ENCODE measurements around the gene RCVRN. TPM values are rescaled to one million over a fixed set of nuclear protein-coding genes. Genes with fewer than 3 reads are reported as not detected.

The RCVRN gene
- total RNA-seq, 1 donor from 2014 or later: not detected

- TF ChIP-seq, protein P1, sequence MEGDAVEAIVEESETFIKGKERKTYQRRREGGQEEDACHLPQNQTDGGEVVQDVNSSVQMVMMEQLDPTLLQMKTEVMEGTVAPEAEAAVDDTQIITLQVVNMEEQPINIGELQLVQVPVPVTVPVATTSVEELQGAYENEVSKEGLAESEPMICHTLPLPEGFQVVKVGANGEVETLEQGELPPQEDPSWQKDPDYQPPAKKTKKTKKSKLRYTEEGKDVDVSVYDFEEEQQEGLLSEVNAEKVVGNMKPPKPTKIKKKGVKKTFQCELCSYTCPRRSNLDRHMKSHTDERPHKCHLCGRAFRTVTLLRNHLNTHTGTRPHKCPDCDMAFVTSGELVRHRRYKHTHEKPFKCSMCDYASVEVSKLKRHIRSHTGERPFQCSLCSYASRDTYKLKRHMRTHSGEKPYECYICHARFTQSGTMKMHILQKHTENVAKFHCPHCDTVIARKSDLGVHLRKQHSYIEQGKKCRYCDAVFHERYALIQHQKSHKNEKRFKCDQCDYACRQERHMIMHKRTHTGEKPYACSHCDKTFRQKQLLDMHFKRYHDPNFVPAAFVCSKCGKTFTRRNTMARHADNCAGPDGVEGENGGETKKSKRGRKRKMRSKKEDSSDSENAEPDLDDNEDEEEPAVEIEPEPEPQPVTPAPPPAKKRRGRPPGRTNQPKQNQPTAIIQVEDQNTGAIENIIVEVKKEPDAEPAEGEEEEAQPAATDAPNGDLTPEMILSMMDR (IDR thresholded peaks at IDR 0.05): no peak
- H3K4me1 Mint-ChIP-seq (ENCODE audit: low read depth): peaks cover 26% of the 10 kb centered on the region
- H3K27me3 Mint-ChIP-seq (ENCODE audit: low read depth): peaks cover 3% of the 10 kb centered on the region
- no peaks in the 10 kb centered on the region for H3K9me3 Mint-ChIP-seq (ENCODE audit: low read depth)
- DNase-seq (ENCODE audit: low spot score): no peak
- no peak overlapping the region for H3K27ac Mint-ChIP-seq (ENCODE audit: unreplicated experiment)
- no peak overlapping the region for H3K4me3 Mint-ChIP-seq (ENCODE audit: unreplicated experiment)
- H3K36me3 Mint-ChIP-seq (ENCODE audit: low read depth): peaks cover 3% of the 10 kb centered on the region
Measured at GRCh38 chr17:9932491-9932890, 27.4 kb upstream of the RCVRN start.

DNA sequence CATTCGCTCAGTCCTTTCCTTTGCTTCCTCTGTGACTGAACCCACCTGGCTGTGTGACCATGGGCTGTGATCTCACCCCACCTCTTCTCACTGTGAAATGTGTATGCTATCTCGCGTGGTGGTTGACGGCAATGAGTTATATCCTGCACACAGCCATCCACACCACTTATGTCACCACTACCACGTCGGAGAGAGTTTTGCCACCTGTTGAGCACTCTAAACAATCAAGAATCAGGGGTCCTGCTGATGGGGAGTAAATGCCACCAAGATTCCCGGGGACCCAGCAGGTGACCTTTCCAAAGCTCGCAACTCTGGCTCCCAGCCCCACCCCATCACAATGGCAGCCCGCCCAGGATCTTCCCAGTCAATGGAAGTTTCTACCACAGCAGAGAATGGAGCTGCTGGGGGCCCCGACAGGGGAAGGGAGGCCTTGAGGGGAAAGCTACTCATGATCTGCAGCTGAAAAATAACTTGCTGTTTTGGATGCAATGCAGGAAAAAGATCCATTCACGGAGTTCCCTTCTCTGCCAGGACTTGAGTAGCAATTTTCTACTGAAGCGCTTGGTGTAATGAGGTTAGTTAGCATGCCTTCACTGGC is 26.2 kb upstream of the RCVRN start:
- TF ChIP-seq, protein P1 (IDR thresholded peaks at IDR 0.05): no peak
- Mint-ChIP-seq H3K4me1 (ENCODE audit: low read depth) (peaks cover 19% of the 10 kb centered on the region), H3K36me3 (ENCODE audit: low read depth) (peaks cover 3% of the 10 kb centered on the region), H3K27me3 (ENCODE audit: low read depth) (peaks cover 3% of the 10 kb centered on the region), H3K4me3 (ENCODE audit: unreplicated experiment) (no peak overlapping the region), H3K9me3 (ENCODE audit: low read depth) (no peaks in the 10 kb centered on the region), H3K27ac (ENCODE audit: unreplicated experiment) (no peak overlapping the region)
- DNase-seq (ENCODE audit: low spot score): no peak

DNA sequence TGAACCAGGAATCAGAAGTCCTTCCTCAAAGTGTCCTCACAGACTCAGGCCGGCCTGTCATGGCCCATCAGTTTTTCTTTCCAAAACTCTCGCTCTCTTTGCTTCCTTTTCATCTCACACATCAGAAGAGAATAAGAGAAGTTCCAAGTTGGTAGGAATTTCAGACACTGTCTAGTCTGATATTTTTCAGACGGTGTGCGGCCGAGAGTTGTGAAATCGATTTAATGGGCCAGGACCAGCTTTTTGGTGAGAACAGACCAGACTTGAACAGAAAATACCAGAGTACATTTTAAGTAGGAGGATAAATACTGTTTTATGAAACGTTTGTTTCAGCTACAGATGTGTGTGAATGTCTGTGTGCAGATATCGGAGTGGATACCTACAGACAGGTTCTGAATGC is 24.8 kb upstream of the RCVRN start:
- no peak for DNase-seq (ENCODE audit: low spot score)
- Mint-ChIP-seq H3K27me3 (ENCODE audit: low read depth) (peaks cover 3% of the 10 kb centered on the region), H3K4me3 (ENCODE audit: unreplicated experiment) (no peak overlapping the region), H3K27ac (ENCODE audit: unreplicated experiment) (peak overlapping the region; percentile 18), H3K9me3 (ENCODE audit: low read depth) (no peaks in the 10 kb centered on the region), H3K4me1 (ENCODE audit: low read depth) (peaks cover 23% of the 10 kb centered on the region), H3K36me3 (ENCODE audit: low read depth) (peaks cover 3% of the 10 kb centered on the region)
- TF ChIP-seq, protein P1 (IDR thresholded peaks at IDR 0.05): no peak

GRCh38 chr17:9928601-9929333 is 23.7 kb upstream of the RCVRN start:
- TF ChIP-seq, protein P1 (IDR thresholded peaks at IDR 0.05): peak; percentile 86
- Mint-ChIP-seq H3K4me1 (ENCODE audit: low read depth) (peaks cover 27% of the 10 kb centered on the region), H3K27me3 (ENCODE audit: low read depth) (peaks cover 3% of the 10 kb centered on the region), H3K36me3 (ENCODE audit: low read depth) (peaks cover 3% of the 10 kb centered on the region), H3K4me3 (ENCODE audit: unreplicated experiment) (no peak overlapping the region), H3K27ac (ENCODE audit: unreplicated experiment) (peak overlapping the region; percentile 54), H3K9me3 (ENCODE audit: low read depth) (no peaks in the 10 kb centered on the region)
- no peak for DNase-seq (ENCODE audit: low spot score)

GRCh38 chr17:9926150-9926804 is 21.2 kb upstream of the RCVRN start:
- H3K4me1 Mint-ChIP-seq (ENCODE audit: low read depth): peaks cover 22% of the 10 kb centered on the region
- TF ChIP-seq, protein P1 (IDR thresholded peaks at IDR 0.05): no peak
- peaks cover 3% of the 10 kb centered on the region for H3K36me3 Mint-ChIP-seq (ENCODE audit: low read depth)
- no peaks in the 10 kb centered on the region for H3K9me3 Mint-ChIP-seq (ENCODE audit: low read depth)
- no peak overlapping the region for H3K4me3 Mint-ChIP-seq (ENCODE audit: unreplicated experiment)
- DNase-seq (ENCODE audit: low spot score): no peak
- H3K27ac Mint-ChIP-seq (ENCODE audit: unreplicated experiment): no peak overlapping the region
- H3K27me3 Mint-ChIP-seq (ENCODE audit: low read depth): no peaks in the 10 kb centered on the region

Data from chondrocyte (in vitro differentiated cells).